MCF 10A (cell line): ENCODE measurements around the gene TCEAL7. TPM values are rescaled to one million over a fixed set of nuclear protein-coding genes. Genes with fewer than 3 reads are reported as not detected.

ENCODE experiments used
- total RNA-seq: library from RNA; stranded (reverse); gene quantifications from 2 replicates; pipeline ENCODE4 v1.2.3, GENCODE V29; 2022

TCEAL7 gene
- total RNA-seq, 1 experiment from 2014 or later = not detected

Other genes starting within 250 kb of the TCEAL7 start
- not detected in 2 replicates for gene NXF3, start 237.1 kb upstream of the TCEAL7 start, total RNA-seq
- not detected in 2 replicates for gene BEX4, start 115.1 kb upstream of the TCEAL7 start, total RNA-seq
- 20.2 and 22.1 TPM in 2 replicates for gene TCEAL8, start 75.1 kb upstream of the TCEAL7 start, total RNA-seq
- not detected in 2 replicates for gene TCEAL5, start 53.5 kb upstream of the TCEAL7 start, total RNA-seq
- not detected in 2 replicates for gene BEX2, start 19.2 kb upstream of the TCEAL7 start, total RNA-seq
- gene TCEAL9, start 26.3 kb downstream of the TCEAL7 start, total RNA-seq = 40.3 and 63.9 TPM in 2 replicates
- gene BEX3, start 46.3 kb downstream of the TCEAL7 start, total RNA-seq = 166 and 173 TPM in 2 replicates
- gene RAB40A, start 189.2 kb downstream of the TCEAL7 start, total RNA-seq = 0.17 TPM in 1 of 2 replicates, not detected in the other